Glutamatergic neuron (in vitro differentiated cells): Measurements from ENCODE around the gene EPHX1. TPM values are rescaled to one million over a fixed set of nuclear protein-coding genes. Genes with fewer than 3 reads are reported as not detected.

Experiments
- DNase-seq: peaks from one replicate; pipeline ENCODE4 v3.0.0; 2022
- H3K27ac Mint-ChIP-seq: one replicate; pipeline ENCODE4 v1.8.0; 2020; ENCODE audit warnings: mild to moderate bottlenecking, mixed read lengths, inconsistent platforms; ENCODE audit not compliant: unreplicated experiment
- H3K27me3 Mint-ChIP-seq: one replicate; pipeline ENCODE4 v1.8.0; 2020; ENCODE audit warnings: mild to moderate bottlenecking, moderate library complexity, mixed read lengths, inconsistent platforms; ENCODE audit not compliant: unreplicated experiment
- H3K36me3 Mint-ChIP-seq: one replicate; pipeline ENCODE4 v1.8.0; 2020; ENCODE audit warnings: mild to moderate bottlenecking, mixed read lengths, inconsistent platforms; ENCODE audit not compliant: unreplicated experiment
- H3K4me1 Mint-ChIP-seq: one replicate; pipeline ENCODE4 v1.8.0; 2020; ENCODE audit warnings: mild to moderate bottlenecking, low read depth, mixed read lengths, inconsistent platforms; ENCODE audit not compliant: unreplicated experiment
- H3K4me3 Mint-ChIP-seq: one replicate; pipeline ENCODE4 v1.8.0; 2020; ENCODE audit warnings: mild to moderate bottlenecking, mixed read lengths, inconsistent platforms; ENCODE audit not compliant: unreplicated experiment
- H3K9me3 Mint-ChIP-seq: one replicate; pipeline ENCODE4 v1.8.0; 2020; ENCODE audit warnings: mild to moderate bottlenecking, moderate library complexity, mixed read lengths, inconsistent platforms; ENCODE audit not compliant: unreplicated experiment
- CTCF ChIP-seq: fragments of 200-600 bp; sonication (generic); IDR thresholded peaks from one replicate; pipeline ENCODE4 v1.5.0; 2021; ENCODE audit not compliant: partially characterized antibody, unreplicated experiment
- total RNA-seq: library from RNA; stranded (reverse); fragmentation: NEBNext Ultra II Directional; extraction: Animal tissue kit (Norgen Biotek cat#: 25700); gene quantifications from one replicate; pipeline ENCODE4 v1.2.1, GENCODE V29; 2021; ENCODE audit not compliant: unreplicated experiment

The EPHX1 gene
- total RNA-seq, 1 donor from 2014 or later: 60.4 TPM

GRCh38 chr1:225815526-225816178 lies 5.7 kb downstream of the EPHX1 start:
- peak overlapping the region; percentile 38 for H3K4me3 Mint-ChIP-seq
- peaks cover 2% of the 10 kb centered on the region for H3K27me3 Mint-ChIP-seq
- no peaks in the 10 kb centered on the region for H3K36me3 Mint-ChIP-seq
- peaks cover 51% of the 10 kb centered on the region for H3K4me1 Mint-ChIP-seq
- no peak for TF ChIP-seq CTCF
- H3K27ac Mint-ChIP-seq: peak overlapping the region; percentile 48
- peaks cover 10% of the 10 kb centered on the region for H3K9me3 Mint-ChIP-seq
- DNase-seq: no peak

- DNase-seq: no peak
- Mint-ChIP-seq H3K9me3 (peaks cover 4% of the 10 kb centered on the region), H3K36me3 (no peaks in the 10 kb centered on the region), H3K4me3 (peak overlapping the region; percentile 63), H3K27me3 (peaks cover 1% of the 10 kb centered on the region), H3K4me1 (peaks cover 43% of the 10 kb centered on the region), H3K27ac (peak overlapping the region; percentile 83)
- no peak for TF ChIP-seq CTCF
These were observed 7.0 kb downstream of the EPHX1 start for GRCh38 chr1:225816643-225817538.

- TF ChIP-seq CTCF: no peak
- Mint-ChIP-seq H3K27ac (peak overlapping the region; percentile 83), H3K9me3 (peaks cover 7% of the 10 kb centered on the region), H3K4me3 (peak overlapping the region; percentile 54), H3K4me1 (peaks cover 48% of the 10 kb centered on the region), H3K27me3 (no peaks in the 10 kb centered on the region), H3K36me3 (no peaks in the 10 kb centered on the region)
- DNase-seq: no peak
These were observed 7.7 kb downstream of the EPHX1 start for GRCh38 chr1:225817611-225818061.

GRCh38 chr1:225818229-225818628 lies 8.3 kb downstream of the EPHX1 start:
- Mint-ChIP-seq H3K4me3 (peak overlapping the region; percentile 54), H3K27me3 (no peaks in the 10 kb centered on the region), H3K27ac (peak overlapping the region; percentile 83), H3K9me3 (peaks cover 7% of the 10 kb centered on the region), H3K4me1 (peaks cover 48% of the 10 kb centered on the region), H3K36me3 (no peaks in the 10 kb centered on the region)
- DNase-seq: no peak
- TF ChIP-seq CTCF: no peak
